GM12872 (cell line): ENCODE data around the gene TUBGCP6.

Source experiments
- CTCF ChIP-seq: IDR thresholded peaks from 3 replicates; pipeline ENCODE4 v1.5.1; 2011; ENCODE audit warnings: low read depth, mild to moderate bottlenecking, low read length, moderate library complexity; ENCODE audit not compliant: insufficient read depth

Gene TUBGCP6

GRCh38 chr22:50260434-50260800 is 15.6 kb upstream of the TUBGCP6 start:
- TF ChIP-seq CTCF = no peak

DNA sequence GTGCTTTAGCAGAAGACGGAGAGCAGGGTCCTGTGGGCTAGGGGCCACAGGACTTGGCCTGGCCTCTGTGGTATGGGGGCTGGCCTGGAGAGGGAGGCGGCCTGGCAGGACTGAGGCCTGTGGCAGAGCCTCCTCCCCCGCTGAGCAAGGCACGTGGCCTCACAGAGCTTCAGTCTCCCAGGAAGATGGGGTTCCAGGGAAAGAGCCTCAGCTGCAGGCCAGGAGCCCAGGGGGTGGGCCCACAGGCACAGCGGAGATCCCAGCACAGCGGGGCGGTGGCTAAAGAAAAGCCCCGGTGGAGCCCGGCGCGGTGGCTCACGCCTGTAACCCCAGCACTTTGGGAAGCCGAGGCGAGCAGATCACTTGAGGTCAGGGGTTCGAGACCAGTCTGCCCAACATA is 14.5 kb upstream of the TUBGCP6 start:
- no peak for TF ChIP-seq CTCF

DNA sequence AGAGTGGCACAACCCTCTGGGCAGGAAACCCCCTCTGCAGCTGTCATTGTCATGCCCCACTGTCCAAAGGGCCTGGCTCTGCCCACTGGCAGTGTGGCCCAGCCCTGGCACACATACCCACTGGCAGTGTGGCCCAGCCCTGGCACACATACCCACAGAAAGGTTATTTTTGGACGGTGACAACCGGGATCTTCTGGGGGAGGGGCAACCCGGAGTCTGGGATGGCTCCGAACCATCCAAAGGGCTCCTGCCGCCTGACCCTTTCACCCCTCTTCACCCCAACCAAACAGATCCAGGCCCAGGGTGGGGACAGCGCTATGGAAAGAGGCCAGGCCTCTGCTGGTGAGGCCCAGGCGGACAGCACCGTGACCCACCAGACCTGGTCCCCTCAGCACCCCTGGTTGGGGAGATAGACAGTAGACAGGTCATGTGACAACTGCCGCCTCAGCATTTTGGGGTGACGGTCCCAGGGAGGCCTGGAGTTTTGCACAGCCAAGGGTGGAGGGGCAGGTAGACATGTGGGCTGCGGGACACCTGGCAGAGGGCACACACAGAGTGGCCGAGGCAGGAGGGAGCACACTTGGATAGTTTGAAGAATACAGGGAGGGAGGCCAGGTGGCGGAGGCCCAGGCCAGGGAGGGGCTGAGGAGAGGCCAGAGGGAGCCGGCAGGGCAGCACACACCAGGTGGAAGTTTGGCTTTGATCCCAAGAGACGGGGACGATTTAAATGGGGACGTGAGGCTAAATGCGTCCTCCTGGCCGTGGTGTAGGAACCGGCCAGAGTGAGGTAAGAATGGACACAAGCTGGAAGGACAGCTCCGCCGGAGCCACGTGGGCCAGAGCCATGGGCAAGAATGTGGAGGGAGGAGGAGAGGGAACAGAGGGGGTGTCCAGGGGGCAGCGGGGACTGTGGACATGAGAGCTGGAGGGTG is 13.8 kb upstream of the TUBGCP6 start:
- TF ChIP-seq CTCF = no peak

GRCh38 chr22:50257451-50258360 is 12.9 kb upstream of the TUBGCP6 start:
- TF ChIP-seq CTCF = no peak

DNA sequence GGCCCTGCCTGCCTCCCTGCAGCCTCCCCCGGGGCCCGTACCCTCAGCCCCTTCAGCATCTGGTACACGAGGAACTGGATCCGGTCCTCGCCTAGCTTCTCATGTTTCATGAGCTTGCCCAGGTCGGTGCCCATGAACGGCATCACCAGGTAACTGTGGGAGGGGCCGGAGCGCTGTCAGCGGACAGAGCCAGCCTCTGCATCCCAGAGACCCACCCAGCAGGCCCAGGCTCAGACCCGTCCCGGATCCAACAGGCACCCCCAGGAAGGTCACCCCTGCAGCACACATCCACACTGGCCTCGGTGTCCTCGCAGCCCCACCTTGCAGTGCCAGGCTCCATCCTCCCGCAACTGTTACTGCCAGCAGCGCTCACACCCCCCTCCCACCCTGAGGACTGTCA is 12.2 kb upstream of the TUBGCP6 start:
- TF ChIP-seq CTCF = no peak

DNA sequence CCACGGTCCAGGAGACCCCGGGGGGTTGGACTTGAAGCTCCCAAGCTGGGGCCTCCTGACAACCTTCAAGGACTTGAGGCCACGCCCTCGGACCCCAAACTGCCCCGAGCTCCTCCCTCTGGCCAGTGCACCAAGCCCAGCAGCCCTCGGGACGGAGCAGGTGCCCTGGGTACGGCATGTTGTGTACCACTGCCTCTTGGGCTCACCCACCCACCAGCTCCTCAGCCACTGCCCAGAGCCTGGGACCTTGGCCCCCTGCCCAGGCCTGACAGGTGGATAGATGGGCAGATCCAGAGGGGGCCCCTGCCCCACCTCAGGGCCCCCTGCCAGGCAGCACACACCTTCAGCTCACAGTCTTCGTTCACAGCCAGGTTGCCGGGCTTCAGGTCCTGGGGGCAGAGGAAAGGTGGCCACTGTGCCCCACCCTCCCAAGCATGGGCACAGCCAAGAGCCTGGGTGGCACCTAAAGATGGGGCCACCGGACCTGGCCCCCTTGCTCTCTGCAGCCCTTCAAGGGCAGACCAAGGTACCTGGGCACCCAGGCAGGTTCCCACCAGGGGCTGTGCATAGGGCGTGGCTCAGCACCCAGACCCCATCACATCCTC is 11.5 kb upstream of the TUBGCP6 start:
- TF ChIP-seq CTCF = no peak

DNA sequence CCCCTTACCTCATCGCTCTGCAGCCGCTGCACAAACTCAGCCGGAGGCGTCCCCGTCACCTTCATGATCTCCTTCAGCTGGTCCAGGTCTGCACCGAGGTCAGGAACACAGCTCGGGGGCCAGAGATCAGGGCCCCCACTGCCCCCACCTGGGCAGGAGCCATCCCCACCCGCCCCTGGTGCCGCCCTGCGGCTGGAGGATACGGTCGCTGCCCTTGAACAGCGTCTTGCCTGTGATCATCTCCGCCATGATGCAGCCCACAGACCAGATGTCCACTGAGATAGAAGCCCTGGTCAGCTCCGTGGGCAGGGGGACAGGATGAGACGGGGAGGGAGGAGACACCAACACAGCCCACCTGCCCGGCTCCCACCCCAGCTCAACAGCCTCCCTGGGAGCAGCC is 10.8 kb upstream of the TUBGCP6 start:
- no peak for TF ChIP-seq CTCF
